Measurements from ENCODE around the gene PCDHB9. TPM values are rescaled to one million over a fixed set of nuclear protein-coding genes. Genes with fewer than 3 reads are reported as not detected.
"Not testable (repeated sequence)": the region's sequence is repeated elsewhere in the genome, so short reads cannot be mapped to it uniquely, and the experiment has no call there.

Gene PCDHB9
- total RNA-seq, 1 donor from 2014 or later: not detected

DNA sequence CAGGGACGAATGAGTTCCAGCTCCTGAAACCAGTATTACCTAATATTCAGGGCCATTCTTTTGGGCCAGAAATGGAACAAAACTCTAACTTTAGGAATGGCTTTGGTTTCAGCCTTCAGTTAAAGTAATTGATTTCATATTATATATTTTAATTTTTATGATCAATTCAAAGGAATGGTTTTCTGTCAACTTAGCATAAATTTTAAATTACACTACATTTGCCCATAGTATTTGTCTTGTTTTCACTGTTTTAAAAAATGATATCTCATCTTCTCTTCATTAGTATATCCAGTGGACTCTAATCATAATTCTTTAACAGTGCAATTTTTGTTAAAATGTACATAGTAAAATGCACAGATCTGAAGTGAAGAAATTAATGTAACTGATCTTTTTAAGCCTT lies 6.6 kb upstream of the PCDHB9 start:
- DNase-seq (ENCODE audit: low read depth) (no peak), FAIRE-seq (no peak)
- TF ChIP-seq CTCF (IDR thresholded peaks at IDR 0.05; ENCODE audit: insufficient read depth, low read length, severe bottlenecking): no peak
- Histone ChIP-seq H3K4me3 (ENCODE audit: low read depth, low read length) (no peak overlapping the region), H3K27me3 (ENCODE audit: control insufficient read depth, insufficient read depth, low read length) (no peaks in the 10 kb centered on the region), H3K36me3 (ENCODE audit: control insufficient read depth, insufficient read depth, low read length) (no peaks in the 10 kb centered on the region)

DNA sequence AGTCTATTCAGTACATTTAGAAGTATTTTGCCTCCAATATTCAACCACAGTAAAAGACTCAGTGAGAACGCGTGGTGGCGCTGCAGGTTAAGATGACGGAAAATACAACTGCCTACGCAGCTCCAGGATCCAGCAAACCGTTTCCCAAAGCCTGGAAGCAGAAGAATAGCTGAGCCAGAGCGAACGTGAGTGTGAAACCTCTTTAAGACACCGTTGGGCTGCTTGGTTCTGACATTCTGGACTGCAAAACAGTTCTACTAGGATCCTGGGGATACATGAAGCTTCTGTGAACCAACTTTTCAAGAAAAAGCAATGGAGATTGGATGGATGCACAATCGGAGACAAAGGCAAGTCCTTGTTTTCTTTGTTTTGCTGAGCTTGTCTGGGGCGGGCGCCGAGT lies 4.7 kb upstream of the PCDHB9 start, which contains the start of gene PCDHB16:
Gene PCDHB16 (plus strand): TSS at position 140 of the 400 bp plus-strand sequence. CDS start 173 bp downstream, at position 313.
- Histone ChIP-seq H3K4me3 (ENCODE audit: low read depth, low read length) (no peak within 1 kb of the TSS), H3K36me3 (ENCODE audit: control insufficient read depth, insufficient read depth, low read length) (no peaks in the 10 kb centered on the region), H3K27me3 (ENCODE audit: control insufficient read depth, insufficient read depth, low read length) (no peaks in the 10 kb centered on the region)
- TF ChIP-seq CTCF (IDR thresholded peaks at IDR 0.05; ENCODE audit: insufficient read depth, low read length, severe bottlenecking): peak; percentile 11
- DNase-seq (ENCODE audit: low read depth) (no peak), FAIRE-seq (no peak)

GRCh38 chr5:141184117-141184855 lies 2.7 kb upstream of the PCDHB9 start:
- not testable (repeated sequence) for H3K27me3 ChIP-seq (ENCODE audit: control insufficient read depth, insufficient read depth, low read length); H3K36me3 ChIP-seq (ENCODE audit: control insufficient read depth, insufficient read depth, low read length); DNase-seq (ENCODE audit: low read depth); FAIRE-seq; H3K4me3 ChIP-seq (ENCODE audit: low read depth, low read length)

GRCh38 chr5:141188682-141189081 lies 1.7 kb downstream of the PCDHB9 start:
- DNase-seq (ENCODE audit: low read depth); H3K36me3 ChIP-seq (ENCODE audit: control insufficient read depth, insufficient read depth, low read length); FAIRE-seq; H3K4me3 ChIP-seq (ENCODE audit: low read depth, low read length); H3K27me3 ChIP-seq (ENCODE audit: control insufficient read depth, insufficient read depth, low read length): not testable (repeated sequence)

- not testable (repeated sequence) for H3K36me3 ChIP-seq (ENCODE audit: control insufficient read depth, insufficient read depth, low read length); FAIRE-seq; H3K27me3 ChIP-seq (ENCODE audit: control insufficient read depth, insufficient read depth, low read length); H3K4me3 ChIP-seq (ENCODE audit: low read depth, low read length); DNase-seq (ENCODE audit: low read depth)
These were observed 2.2 kb downstream of the PCDHB9 start for GRCh38 chr5:141189131-141189530.

DNA sequence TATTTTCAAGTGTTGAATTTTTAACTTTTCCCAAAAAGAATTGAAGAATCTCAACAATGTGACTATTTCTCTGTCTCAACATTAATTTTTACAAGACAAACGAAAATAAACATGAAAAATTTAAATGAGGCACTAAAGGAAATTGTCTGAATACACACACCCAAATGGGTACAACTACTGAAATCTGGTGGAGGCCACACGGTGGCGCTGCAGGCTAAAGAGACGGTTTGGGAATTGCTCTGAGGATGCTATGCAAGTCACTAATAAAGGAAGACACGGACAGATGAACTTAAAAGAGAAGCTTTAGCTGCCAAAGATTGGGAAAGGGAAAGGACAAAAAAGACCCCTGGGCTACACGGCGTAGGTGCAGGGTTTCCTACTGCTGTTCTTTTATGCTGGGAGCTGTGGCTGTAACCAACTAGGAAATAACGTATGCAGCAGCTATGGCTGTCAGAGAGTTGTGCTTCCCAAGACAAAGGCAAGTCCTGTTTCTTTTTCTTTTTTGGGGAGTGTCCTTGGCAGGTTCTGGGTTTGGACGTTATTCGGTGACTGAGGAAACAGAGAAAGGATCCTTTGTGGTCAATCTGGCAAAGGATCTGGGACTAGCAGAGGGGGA lies 5.3 kb downstream of the PCDHB9 start, which contains the start of gene PCDHB10:
Gene PCDHB10 (plus strand): TSS at position 244 of the 616 bp plus-strand sequence. CDS start 200 bp downstream, at position 444.
- H3K27me3 ChIP-seq (ENCODE audit: control insufficient read depth, insufficient read depth, low read length): no peaks in the 10 kb centered on the region
- DNase-seq (ENCODE audit: low read depth) (peak; percentile 12), FAIRE-seq (no peak)
- H3K36me3 ChIP-seq (ENCODE audit: control insufficient read depth, insufficient read depth, low read length): no peaks in the 10 kb centered on the region
- TF ChIP-seq CTCF (IDR thresholded peaks at IDR 0.05; ENCODE audit: insufficient read depth, low read length, severe bottlenecking): peak; percentile 31
- no peak within 1 kb of the TSS for H3K4me3 ChIP-seq (ENCODE audit: low read depth, low read length)

DNA sequence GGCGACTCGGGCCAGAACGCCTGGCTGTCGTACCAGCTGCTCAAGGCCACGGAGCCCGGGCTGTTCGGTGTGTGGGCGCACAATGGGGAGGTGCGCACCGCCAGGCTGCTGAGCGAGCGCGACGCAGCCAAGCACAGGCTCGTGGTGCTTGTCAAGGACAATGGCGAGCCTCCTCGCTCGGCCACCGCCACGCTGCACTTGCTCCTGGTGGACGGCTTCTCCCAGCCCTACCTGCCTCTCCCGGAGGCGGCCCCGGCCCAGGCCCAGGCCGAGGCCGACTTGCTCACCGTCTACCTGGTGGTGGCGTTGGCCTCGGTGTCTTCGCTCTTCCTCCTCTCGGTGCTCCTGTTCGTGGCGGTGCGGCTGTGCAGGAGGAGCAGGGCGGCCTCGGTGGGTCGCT lies 7.4 kb downstream of the PCDHB9 start:
- not testable (repeated sequence) for DNase-seq (ENCODE audit: low read depth); H3K27me3 ChIP-seq (ENCODE audit: control insufficient read depth, insufficient read depth, low read length); H3K36me3 ChIP-seq (ENCODE audit: control insufficient read depth, insufficient read depth, low read length); FAIRE-seq; H3K4me3 ChIP-seq (ENCODE audit: low read depth, low read length)

Data from bronchial epithelial cell (primary cell).